Fibroblast of the aortic adventitia (primary cell): ENCODE data around the gene CSAG1. TPM values are rescaled to one million over a fixed set of nuclear protein-coding genes. Genes with fewer than 3 reads are reported as not detected.
"Not testable (repeated sequence)": the region's sequence is repeated elsewhere in the genome, so short reads cannot be mapped to it uniquely, and the experiment has no call there.

Experiments used
- DNase-seq: peaks from one replicate; pipeline ENCODE4 v3.0.0-alpha.2; 2010; ENCODE audit warnings: low read depth
- H3K4me3 ChIP-seq: 2 replicates; pipeline ENCODE4 v1.5.1; 2011; ENCODE audit warnings: low read depth, mild to moderate bottlenecking, control low read depth, low read length, moderate library complexity
- total RNA-seq: library from RNA; depleted of rRNA; stranded (reverse); fragments of >200 nt; gene quantifications from 2 replicates; pipeline ENCODE4 v1.2.3, GENCODE V29; 2012; ENCODE audit warnings: low replicate concordance
- TF ChIP-seq, protein P1 (sequence below): IDR thresholded peaks from 2 replicates; pipeline ENCODE4 v1.5.1; 2011; ENCODE audit warnings: mild to moderate bottlenecking, low read length, control low read depth, inconsistent platforms; ENCODE audit not compliant: insufficient read depth

CSAG1 gene
- total RNA-seq, 1 donor, result not detected

DNA sequence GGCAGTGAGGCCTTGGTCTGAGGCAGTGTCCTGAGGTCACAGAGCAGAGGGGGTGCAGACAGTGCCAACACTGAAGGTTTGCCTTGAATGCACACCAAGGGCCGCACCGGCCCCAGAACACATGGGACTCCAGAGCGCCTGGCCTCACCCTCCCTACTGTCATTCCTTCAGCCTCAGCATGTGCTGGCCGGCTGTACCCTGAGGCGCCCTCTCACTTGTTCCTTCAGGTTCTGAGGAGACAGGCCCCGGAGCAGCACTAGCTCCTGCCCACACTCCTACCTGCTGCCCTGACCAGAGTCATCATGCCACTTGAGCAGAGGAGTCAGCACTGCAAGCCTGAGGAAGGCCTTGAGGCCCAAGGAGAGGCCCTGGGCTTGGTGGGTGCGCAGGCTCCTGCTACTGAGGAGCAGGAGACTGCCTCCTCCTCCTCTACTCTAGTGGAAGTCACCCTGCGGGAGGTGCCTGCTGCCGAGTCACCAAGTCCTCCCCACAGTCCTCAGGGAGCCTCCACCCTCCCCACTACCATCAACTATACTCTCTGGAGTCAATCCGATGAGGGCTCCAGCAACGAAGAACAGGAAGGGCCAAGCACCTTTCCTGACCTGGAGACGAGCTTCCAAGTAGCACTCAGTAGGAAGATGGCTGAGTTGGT lies 2.5 kb upstream of the CSAG1 start:
- no peak overlapping the region for H3K4me3 ChIP-seq
- TF ChIP-seq, protein P1, sequence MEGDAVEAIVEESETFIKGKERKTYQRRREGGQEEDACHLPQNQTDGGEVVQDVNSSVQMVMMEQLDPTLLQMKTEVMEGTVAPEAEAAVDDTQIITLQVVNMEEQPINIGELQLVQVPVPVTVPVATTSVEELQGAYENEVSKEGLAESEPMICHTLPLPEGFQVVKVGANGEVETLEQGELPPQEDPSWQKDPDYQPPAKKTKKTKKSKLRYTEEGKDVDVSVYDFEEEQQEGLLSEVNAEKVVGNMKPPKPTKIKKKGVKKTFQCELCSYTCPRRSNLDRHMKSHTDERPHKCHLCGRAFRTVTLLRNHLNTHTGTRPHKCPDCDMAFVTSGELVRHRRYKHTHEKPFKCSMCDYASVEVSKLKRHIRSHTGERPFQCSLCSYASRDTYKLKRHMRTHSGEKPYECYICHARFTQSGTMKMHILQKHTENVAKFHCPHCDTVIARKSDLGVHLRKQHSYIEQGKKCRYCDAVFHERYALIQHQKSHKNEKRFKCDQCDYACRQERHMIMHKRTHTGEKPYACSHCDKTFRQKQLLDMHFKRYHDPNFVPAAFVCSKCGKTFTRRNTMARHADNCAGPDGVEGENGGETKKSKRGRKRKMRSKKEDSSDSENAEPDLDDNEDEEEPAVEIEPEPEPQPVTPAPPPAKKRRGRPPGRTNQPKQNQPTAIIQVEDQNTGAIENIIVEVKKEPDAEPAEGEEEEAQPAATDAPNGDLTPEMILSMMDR, result no peak
- DNase-seq, result no peak

- DNase-seq, result no peak
- TF ChIP-seq, protein P1, result no peak
- no peak overlapping the region for H3K4me3 ChIP-seq
Observed at GRCh38 chrX:152735101-152735500, 1.6 kb upstream of the CSAG1 start.

- not testable (repeated sequence) for DNase-seq
Observed at GRCh38 chrX:152734143-152734858, 780 bp upstream of the CSAG1 start.

GRCh38 chrX:152725409-152725808 lies 8.1 kb downstream of the CSAG1 start:
- no peak overlapping the region for H3K4me3 ChIP-seq
- TF ChIP-seq, protein P1, result no peak
- DNase-seq, result no peak

More at GRCh38 chrX:152734143-152734858, 780 bp upstream of the CSAG1 start:
- not testable (repeated sequence) for H3K4me3 ChIP-seq

- not testable (repeated sequence) for DNase-seq
Observed at GRCh38 chrX:152713815-152714787, 19.4 kb downstream of the CSAG1 start, which contains the start of gene MAGEA2B. MAGEA2B (plus strand) TSS chrX:152714628; CDS start chrX:152717107, 2,479 bp downstream.

DNA sequence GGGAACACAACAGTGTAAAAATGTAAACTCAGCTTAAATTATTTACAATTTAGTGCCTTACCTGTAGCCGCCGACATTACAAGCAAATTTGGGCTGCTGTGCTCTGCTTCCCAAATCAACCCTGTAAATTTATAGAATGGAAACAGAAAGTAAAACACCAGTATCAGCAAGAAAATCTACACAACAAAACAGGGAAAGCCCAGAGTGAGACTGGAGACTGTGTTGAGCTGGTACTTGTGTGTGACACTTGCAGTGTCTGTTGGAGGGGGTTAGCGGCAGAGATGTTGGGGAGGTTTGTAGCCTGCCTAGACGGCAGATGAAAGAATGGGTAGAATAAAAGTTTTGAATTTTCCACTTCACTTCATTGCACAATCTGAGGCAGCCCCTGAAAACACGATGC lies 20.3 kb downstream of the CSAG1 start:
- not testable (repeated sequence) for H3K4me3 ChIP-seq, DNase-seq

More at GRCh38 chrX:152713815-152714787, 19.4 kb downstream of the CSAG1 start, which contains the start of gene MAGEA2B:
- not testable (repeated sequence) for H3K4me3 ChIP-seq

- DNase-seq, H3K4me3 ChIP-seq: not testable (repeated sequence)
Observed at GRCh38 chrX:152709173-152709572, 24.3 kb downstream of the CSAG1 start, which contains the start of gene CSAG2. CSAG2 (minus strand) TSS chrX:152709273; CDS start chrX:152709112, 161 bp downstream.

DNA sequence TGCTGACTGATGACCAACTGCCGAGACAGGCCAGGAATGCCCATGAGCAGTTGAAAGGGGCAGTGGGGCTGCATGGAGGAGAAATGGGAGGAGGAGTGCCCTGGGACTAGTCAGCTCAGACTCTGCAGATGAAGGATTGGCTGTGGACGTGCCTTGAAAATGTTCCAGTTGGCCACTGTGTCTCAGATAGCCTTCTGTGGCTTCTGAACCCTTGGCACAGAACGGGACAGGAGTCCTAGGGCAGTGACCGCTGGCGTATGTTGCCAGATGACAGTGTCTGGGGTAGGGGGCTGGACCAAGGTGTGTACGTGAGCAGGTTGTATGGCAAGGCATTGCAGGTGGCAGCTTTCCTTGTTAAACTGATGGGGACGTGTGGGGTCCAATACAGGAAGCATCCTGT lies 27.0 kb downstream of the CSAG1 start:
- DNase-seq, result not testable (repeated sequence)

DNA sequence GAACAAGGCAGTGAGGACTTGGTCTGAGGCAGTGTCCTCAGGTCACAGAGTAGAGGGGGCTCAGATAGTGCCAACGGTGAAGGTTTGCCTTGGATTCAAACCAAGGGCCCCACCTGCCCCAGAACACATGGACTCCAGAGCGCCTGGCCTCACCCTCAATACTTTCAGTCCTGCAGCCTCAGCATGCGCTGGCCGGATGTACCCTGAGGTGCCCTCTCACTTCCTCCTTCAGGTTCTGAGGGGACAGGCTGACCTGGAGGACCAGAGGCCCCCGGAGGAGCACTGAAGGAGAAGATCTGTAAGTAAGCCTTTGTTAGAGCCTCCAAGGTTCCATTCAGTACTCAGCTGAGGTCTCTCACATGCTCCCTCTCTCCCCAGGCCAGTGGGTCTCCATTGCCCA lies 33.1 kb downstream of the CSAG1 start:
- not testable (repeated sequence) for H3K4me3 ChIP-seq, DNase-seq

More for the DNA sequence above, 27.0 kb downstream of the CSAG1 start:
- H3K4me3 ChIP-seq, result not testable (repeated sequence)

DNA sequence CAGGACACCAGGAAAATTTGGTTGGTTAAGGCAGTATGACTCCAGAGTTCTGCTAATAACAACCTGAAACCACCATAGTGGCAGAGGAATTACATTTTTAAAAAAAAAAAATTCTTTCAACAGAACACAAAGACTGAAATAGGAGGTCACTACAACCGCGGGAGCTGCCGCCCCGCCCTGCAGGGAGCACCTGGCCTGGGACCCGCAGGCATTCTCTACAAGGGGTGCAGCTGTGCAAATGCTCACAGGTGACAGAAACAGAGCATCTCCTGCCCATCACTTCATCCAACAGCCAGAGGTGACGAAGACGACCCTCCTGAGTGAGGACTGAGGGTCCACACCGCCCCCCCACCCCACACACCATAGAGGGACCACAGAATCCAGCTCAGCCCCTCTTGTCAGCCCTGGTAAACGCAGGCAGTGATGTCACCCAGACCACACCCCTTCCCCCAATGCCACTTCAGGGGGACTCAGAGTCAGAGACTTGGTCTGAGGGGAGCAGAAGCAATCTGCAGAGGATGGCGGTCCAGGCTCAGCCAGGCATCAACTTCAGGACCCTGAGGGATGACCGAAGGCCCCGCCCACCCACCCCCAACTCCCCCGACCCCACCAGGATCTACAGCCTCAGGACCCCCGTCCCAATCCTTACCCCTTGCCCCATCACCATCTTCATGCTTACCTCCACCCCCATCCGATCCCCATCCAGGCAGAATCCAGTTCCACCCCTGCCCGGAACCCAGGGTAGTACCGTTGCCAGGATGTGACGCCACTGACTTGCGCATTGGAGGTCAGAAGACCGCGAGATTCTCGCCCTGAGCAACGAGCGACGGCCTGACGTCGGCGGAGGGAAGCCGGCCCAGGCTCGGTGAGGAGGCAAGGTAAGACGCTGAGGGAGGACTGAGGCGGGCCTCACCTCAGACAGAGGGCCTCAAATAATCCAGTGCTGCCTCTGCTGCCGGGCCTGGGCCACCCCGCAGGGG lies 35.3 kb downstream of the CSAG1 start, which contains the start of gene MAGEA3:
Gene MAGEA3, plus strand, starts transcription at position 843 of the 980 bp plus-strand sequence. CDS start 2,039 bp downstream, outside the sequence.
- H3K4me3 ChIP-seq, DNase-seq: not testable (repeated sequence)

DNA sequence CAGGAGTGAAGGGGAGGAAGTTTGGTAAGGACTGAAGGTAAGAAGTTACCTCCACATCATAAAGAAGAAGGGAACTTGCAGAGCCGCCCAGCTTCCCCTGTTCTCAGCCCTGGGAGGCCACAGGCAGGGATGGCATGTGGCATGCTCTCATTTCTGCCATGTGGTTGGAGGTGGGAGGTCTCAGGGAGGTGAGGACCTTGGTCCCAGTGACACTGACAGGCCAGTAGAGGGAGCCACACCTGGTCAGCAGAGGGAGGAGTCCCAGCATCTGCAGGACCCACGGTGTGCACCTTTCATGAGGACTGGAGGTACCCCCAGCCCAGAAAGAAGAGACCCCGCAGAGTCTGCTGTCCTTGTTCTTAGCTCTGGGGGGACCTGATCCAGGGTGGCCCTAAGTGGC lies 52.5 kb downstream of the CSAG1 start:
- not testable (repeated sequence) for DNase-seq, H3K4me3 ChIP-seq
